ENCODE results near the gene ATP13A5.

ATP13A5 gene

GRCh38 chr3:193317682-193318300, 60.8 kb downstream of the ATP13A5 start:
- no peaks in the 10 kb centered on the region for H3K36me3 ChIP-seq (ENCODE audit: control insufficient read depth in 2 of 2, insufficient read depth in 1 of 2, low read length in 2 of 2)
- no peaks in the 10 kb centered on the region for H3K4me1 ChIP-seq (ENCODE audit: control insufficient read depth, insufficient read depth, low read length)
- no peaks in the 10 kb centered on the region for H3K9me3 ChIP-seq (ENCODE audit: control insufficient read depth, insufficient read depth, low read depth, low read length)
- no peak overlapping the region for H3K27ac ChIP-seq (ENCODE audit: extremely low read depth, low read depth, low read length)
- H3K4me3 ChIP-seq (ENCODE audit: low read depth, low read length) = no peak overlapping the region
- TF ChIP-seq ZNF623 (tag by site-specific recombination; IDR thresholded peaks at IDR 0.05) = no peak
- TF ChIP-seq ZNF362 (tag by site-specific recombination; IDR thresholded peaks at IDR 0.05) = no peak
- TF ChIP-seq ZNF501 (tag by site-specific recombination; IDR thresholded peaks at IDR 0.05) = no peak
- TF ChIP-seq BCL11A (tag by site-specific recombination; IDR thresholded peaks at IDR 0.05; ENCODE audit: low read depth) = no peak
- no peak for TF ChIP-seq OVOL3 (tag by site-specific recombination; IDR thresholded peaks at IDR 0.05)
- TF ChIP-seq ZSCAN18 (tag by site-specific recombination; IDR thresholded peaks at IDR 0.05) = no peak
- TF ChIP-seq ZNF639 (tag by site-specific recombination; IDR thresholded peaks at IDR 0.05) = no peak
- TF ChIP-seq ZNF10 (tag by site-specific recombination; IDR thresholded peaks at IDR 0.05) = no peak
- no peak for TF ChIP-seq ZNF335 (tag by site-specific recombination; conservative IDR thresholded peaks at IDR 0.05)
- no peak for TF ChIP-seq ZNF202 (tag by site-specific recombination; IDR thresholded peaks at IDR 0.05; ENCODE audit: borderline replicate concordance)
- no peak for TF ChIP-seq ZNF629 (tag by site-specific recombination; IDR thresholded peaks at IDR 0.05)
- TF ChIP-seq KLF8 (tag by site-specific recombination; IDR thresholded peaks at IDR 0.05) = no peak
- no peak for TF ChIP-seq REPIN1 (tag by site-specific recombination; IDR thresholded peaks at IDR 0.05; ENCODE audit: low read depth)
- no peak for TF ChIP-seq ZEB2 (tag by site-specific recombination; IDR thresholded peaks at IDR 0.05)
- TF ChIP-seq ZNF670 (tag by site-specific recombination; IDR thresholded peaks at IDR 0.05; ENCODE audit: low read depth) = no peak
- ChIA-PET CTCF (interaction anchor here (0.6 to 0.7 kb wide), 2 partner anchors 268 to 843 kb away, joined by 3 to 6 read pairs; no protein-coding TSS in a partner anchor), POLR2A (no interaction called here)

- no peaks in the 10 kb centered on the region for H3K36me3 ChIP-seq (ENCODE audit: control insufficient read depth in 2 of 2, insufficient read depth in 1 of 2, low read length in 2 of 2)
- ChIA-PET POLR2A (no interaction called here), CTCF (no interaction called here)
- H3K4me3 ChIP-seq (ENCODE audit: low read depth, low read length) = no peak overlapping the region
- no peaks in the 10 kb centered on the region for H3K4me1 ChIP-seq (ENCODE audit: control insufficient read depth, insufficient read depth, low read length)
- H3K9me3 ChIP-seq (ENCODE audit: control insufficient read depth, insufficient read depth, low read depth, low read length) = no peaks in the 10 kb centered on the region
- no peak overlapping the region for H3K27ac ChIP-seq (ENCODE audit: extremely low read depth, low read depth, low read length)
- no peak for TF ChIP-seq KLF17 (tag by site-specific recombination; IDR thresholded peaks at IDR 0.05)
- TF ChIP-seq ZBTB20 (tag by site-specific recombination; IDR thresholded peaks at IDR 0.05) = no peak
- TF ChIP-seq ZNF114 (tag by site-specific recombination; IDR thresholded peaks at IDR 0.05) = no peak
- TF ChIP-seq, protein P1, sequence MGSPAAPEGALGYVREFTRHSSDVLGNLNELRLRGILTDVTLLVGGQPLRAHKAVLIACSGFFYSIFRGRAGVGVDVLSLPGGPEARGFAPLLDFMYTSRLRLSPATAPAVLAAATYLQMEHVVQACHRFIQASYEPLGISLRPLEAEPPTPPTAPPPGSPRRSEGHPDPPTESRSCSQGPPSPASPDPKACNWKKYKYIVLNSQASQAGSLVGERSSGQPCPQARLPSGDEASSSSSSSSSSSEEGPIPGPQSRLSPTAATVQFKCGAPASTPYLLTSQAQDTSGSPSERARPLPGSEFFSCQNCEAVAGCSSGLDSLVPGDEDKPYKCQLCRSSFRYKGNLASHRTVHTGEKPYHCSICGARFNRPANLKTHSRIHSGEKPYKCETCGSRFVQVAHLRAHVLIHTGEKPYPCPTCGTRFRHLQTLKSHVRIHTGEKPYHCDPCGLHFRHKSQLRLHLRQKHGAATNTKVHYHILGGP (tag by site-specific recombination; IDR thresholded peaks at IDR 0.05) = no peak
- no peak for TF ChIP-seq ZNF701 (tag by site-specific recombination; IDR thresholded peaks at IDR 0.05)
- TF ChIP-seq ZNF202 (tag by site-specific recombination; IDR thresholded peaks at IDR 0.05; ENCODE audit: borderline replicate concordance) = no peak
- TF ChIP-seq CTCF (tag by site-specific recombination; IDR thresholded peaks at IDR 0.05) = no peak
- no peak for TF ChIP-seq TCF7L2 (IDR thresholded peaks at IDR 0.05; ENCODE audit: borderline replicate concordance, low read depth, low read length)
- TF ChIP-seq REST (tag by site-specific recombination; IDR thresholded peaks at IDR 0.05) = no peak
- TF ChIP-seq ZNF23 (tag by site-specific recombination; IDR thresholded peaks at IDR 0.05; ENCODE audit: borderline replicate concordance) = no peak
These were observed 64.4 kb downstream of the ATP13A5 start for GRCh38 chr3:193314161-193314560.

Measured in HEK293 (cell line).